ENCODE results near the gene TRPM3.
A peak's percentile ranks its signal among the peaks of the same experiment; 100 is the strongest.

The TRPM3 gene

DNA sequence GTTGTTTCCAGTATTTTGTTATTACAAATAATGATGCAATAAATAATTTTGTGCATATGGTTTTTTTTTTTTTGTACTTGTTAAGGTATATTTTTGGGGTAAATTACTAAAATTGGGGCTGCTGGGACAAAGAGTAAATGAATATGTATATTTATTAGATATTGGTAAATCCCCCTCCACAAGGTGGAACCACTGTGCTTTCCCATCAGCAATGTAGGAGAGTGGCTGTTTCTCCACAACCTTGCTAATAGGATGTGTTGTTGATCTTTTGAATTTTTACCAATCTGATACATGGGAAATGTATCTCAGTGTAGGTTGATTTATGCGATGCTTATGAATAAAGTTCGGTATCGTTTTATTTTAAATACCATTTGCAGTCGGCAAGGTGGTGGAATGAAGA lies 118.1 kb downstream of the TRPM3 start:
- H3K9me2 ChIP-seq (replicated peaks; ENCODE audit: insufficient read depth, low read length) = no peaks in the 10 kb centered on the region
- no peaks in the 10 kb centered on the region for H3K9me3 ChIP-seq (replicated peaks; ENCODE audit: insufficient read depth, low read length)
- H3K4me1 ChIP-seq (ENCODE audit: low read length) = no peaks in the 10 kb centered on the region
- no peak overlapping the region for H3K27ac ChIP-seq (ENCODE audit: low read length)
- no peaks in the 10 kb centered on the region for H3K27me3 ChIP-seq (replicated peaks; ENCODE audit: insufficient read depth, low read length)
- no peak overlapping the region for H3K4me3 ChIP-seq (ENCODE audit: low read length)
- no peak overlapping the region for H3K9ac ChIP-seq (ENCODE audit: low read length)
- H3F3A ChIP-seq (ENCODE audit: insufficient read depth, low read length) = no peaks in the 10 kb centered on the region
- H3K79me2 ChIP-seq (ENCODE audit: low read length) = no peaks in the 10 kb centered on the region
- no peak for DNase-seq
- H4K20me1 ChIP-seq (ENCODE audit: insufficient read depth, low read length) = no peaks in the 10 kb centered on the region
- no peak for TF ChIP-seq EZH2phosphoT487 (IDR thresholded peaks at IDR 0.05; ENCODE audit: low read length)
- TF ChIP-seq, protein P1, sequence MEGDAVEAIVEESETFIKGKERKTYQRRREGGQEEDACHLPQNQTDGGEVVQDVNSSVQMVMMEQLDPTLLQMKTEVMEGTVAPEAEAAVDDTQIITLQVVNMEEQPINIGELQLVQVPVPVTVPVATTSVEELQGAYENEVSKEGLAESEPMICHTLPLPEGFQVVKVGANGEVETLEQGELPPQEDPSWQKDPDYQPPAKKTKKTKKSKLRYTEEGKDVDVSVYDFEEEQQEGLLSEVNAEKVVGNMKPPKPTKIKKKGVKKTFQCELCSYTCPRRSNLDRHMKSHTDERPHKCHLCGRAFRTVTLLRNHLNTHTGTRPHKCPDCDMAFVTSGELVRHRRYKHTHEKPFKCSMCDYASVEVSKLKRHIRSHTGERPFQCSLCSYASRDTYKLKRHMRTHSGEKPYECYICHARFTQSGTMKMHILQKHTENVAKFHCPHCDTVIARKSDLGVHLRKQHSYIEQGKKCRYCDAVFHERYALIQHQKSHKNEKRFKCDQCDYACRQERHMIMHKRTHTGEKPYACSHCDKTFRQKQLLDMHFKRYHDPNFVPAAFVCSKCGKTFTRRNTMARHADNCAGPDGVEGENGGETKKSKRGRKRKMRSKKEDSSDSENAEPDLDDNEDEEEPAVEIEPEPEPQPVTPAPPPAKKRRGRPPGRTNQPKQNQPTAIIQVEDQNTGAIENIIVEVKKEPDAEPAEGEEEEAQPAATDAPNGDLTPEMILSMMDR (IDR thresholded peaks at IDR 0.05; ENCODE audit: low read length) = no peak
- no peak for TF ChIP-seq EZH2 (optimal IDR thresholded peaks at IDR 0.05; ENCODE audit: low read depth, low read length)
- no peak overlapping the region for H3K4me2 ChIP-seq (ENCODE audit: low read depth, low read length)
- no peaks in the 10 kb centered on the region for H3K36me3 ChIP-seq (replicated peaks; ENCODE audit: insufficient read depth, low read length)
- no peak overlapping the region for H2AFZ ChIP-seq (ENCODE audit: low read length)

DNA sequence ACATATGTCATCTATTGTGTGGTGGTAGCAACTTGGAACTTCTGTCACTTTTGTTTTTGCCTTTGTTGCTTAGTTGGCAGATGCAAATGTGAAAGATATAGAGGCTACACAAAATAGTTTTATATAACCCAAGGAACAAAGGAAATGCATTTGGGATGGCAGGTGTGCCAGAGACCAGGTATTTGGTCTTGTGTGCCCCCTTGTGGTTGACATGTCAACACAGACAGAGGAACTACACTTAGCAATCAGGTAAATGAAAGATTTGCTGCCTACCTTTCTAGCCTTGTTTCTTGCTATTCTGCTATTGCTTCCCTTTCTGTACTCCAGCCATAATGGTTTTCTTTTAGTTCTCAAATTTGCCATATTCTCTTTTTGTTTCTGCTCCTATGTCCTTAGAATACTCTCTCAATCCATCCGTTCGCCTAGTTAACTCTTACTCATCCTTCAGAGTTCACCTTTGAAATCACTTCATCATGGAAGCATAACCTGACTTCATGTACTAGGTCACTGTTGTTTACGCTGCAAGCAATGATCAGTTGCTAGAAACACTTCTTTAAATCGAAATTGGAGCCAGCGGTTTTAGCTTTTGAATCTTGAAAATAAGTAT lies 119.5 kb downstream of the TRPM3 start:
- no peak overlapping the region for H3K27ac ChIP-seq (ENCODE audit: low read length)
- H3K4me1 ChIP-seq (ENCODE audit: low read length) = no peaks in the 10 kb centered on the region
- H3K9ac ChIP-seq (ENCODE audit: low read length) = no peak overlapping the region
- no peaks in the 10 kb centered on the region for H3K27me3 ChIP-seq (replicated peaks; ENCODE audit: insufficient read depth, low read length)
- no peaks in the 10 kb centered on the region for H4K20me1 ChIP-seq (ENCODE audit: insufficient read depth, low read length)
- H3K9me3 ChIP-seq (replicated peaks; ENCODE audit: insufficient read depth, low read length) = no peaks in the 10 kb centered on the region
- TF ChIP-seq, protein P1 (IDR thresholded peaks at IDR 0.05; ENCODE audit: low read length) = peak; percentile 75
- TF ChIP-seq EZH2 (optimal IDR thresholded peaks at IDR 0.05; ENCODE audit: low read depth, low read length) = no peak
- H3K36me3 ChIP-seq (replicated peaks; ENCODE audit: insufficient read depth, low read length) = no peaks in the 10 kb centered on the region
- H3K79me2 ChIP-seq (ENCODE audit: low read length) = no peaks in the 10 kb centered on the region
- no peak overlapping the region for H3K4me2 ChIP-seq (ENCODE audit: low read depth, low read length)
- peak; percentile 50 for DNase-seq
- H3F3A ChIP-seq (ENCODE audit: insufficient read depth, low read length) = no peaks in the 10 kb centered on the region
- H3K4me3 ChIP-seq (ENCODE audit: low read length) = no peak overlapping the region
- H3K9me2 ChIP-seq (replicated peaks; ENCODE audit: insufficient read depth, low read length) = no peaks in the 10 kb centered on the region
- H2AFZ ChIP-seq (ENCODE audit: low read length) = no peak overlapping the region

DNA sequence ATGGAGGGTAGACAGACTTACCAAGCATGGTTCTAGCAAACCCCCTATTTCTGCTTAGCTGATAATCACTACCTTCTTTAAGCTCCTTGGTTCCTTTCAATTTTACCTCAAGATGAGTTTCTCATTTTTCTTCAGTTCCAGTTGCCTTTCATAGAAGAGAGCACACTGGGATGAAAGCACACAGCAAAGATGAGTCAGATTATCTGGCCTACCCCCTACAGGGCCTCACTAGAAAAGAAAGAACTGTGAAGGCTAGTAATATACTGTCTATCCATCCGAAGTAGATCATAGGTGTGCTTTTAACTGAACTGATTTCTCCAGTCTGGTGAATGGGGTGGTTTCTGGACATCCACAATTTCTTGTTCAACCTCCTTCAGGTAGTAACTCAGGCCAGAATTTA lies 122.5 kb downstream of the TRPM3 start:
- H3K27ac ChIP-seq (ENCODE audit: low read length) = no peak overlapping the region
- DNase-seq = no peak
- no peak overlapping the region for H3K4me2 ChIP-seq (ENCODE audit: low read depth, low read length)
- no peaks in the 10 kb centered on the region for H3K79me2 ChIP-seq (ENCODE audit: low read length)
- no peak overlapping the region for H3K4me3 ChIP-seq (ENCODE audit: low read length)
- no peaks in the 10 kb centered on the region for H3F3A ChIP-seq (ENCODE audit: insufficient read depth, low read length)
- TF ChIP-seq EZH2 (optimal IDR thresholded peaks at IDR 0.05; ENCODE audit: low read depth, low read length) (no peak), EZH2phosphoT487 (IDR thresholded peaks at IDR 0.05; ENCODE audit: low read length) (no peak)
- TF ChIP-seq, protein P1 (IDR thresholded peaks at IDR 0.05; ENCODE audit: low read length) = no peak
- no peaks in the 10 kb centered on the region for H3K9me3 ChIP-seq (replicated peaks; ENCODE audit: insufficient read depth, low read length)
- no peaks in the 10 kb centered on the region for H3K27me3 ChIP-seq (replicated peaks; ENCODE audit: insufficient read depth, low read length)
- H4K20me1 ChIP-seq (ENCODE audit: insufficient read depth, low read length) = no peaks in the 10 kb centered on the region
- H3K9me2 ChIP-seq (replicated peaks; ENCODE audit: insufficient read depth, low read length) = no peaks in the 10 kb centered on the region
- no peaks in the 10 kb centered on the region for H3K36me3 ChIP-seq (replicated peaks; ENCODE audit: insufficient read depth, low read length)
- H2AFZ ChIP-seq (ENCODE audit: low read length) = no peak overlapping the region
- H3K9ac ChIP-seq (ENCODE audit: low read length) = no peak overlapping the region
- no peaks in the 10 kb centered on the region for H3K4me1 ChIP-seq (ENCODE audit: low read length)
